Activated naive CD4-positive, alpha-beta T cell treated with anti-CD3 and anti-CD28 coated beads for 36 hours (primary cell): Measurements from ENCODE around the gene ZNF385A. TPM values are rescaled to one million over a fixed set of nuclear protein-coding genes. Genes with fewer than 3 reads are reported as not detected.

Source experiments
- CTCF ChIA-PET: fragments of 350-600 bp; sonication (Branson Sonifier 250); formaldehyde crosslinking; loops from one replicate; lab custom pipeline; 2021; ENCODE audit warnings: antibody characterized with exemption; lab: Charles Lee
- DNase-seq: peaks from one replicate; pipeline ENCODE4 v3.0.0-alpha.2; 2020
- H3K27ac Mint-ChIP-seq: one replicate; pipeline ENCODE4 v1.8.0; 2021; ENCODE audit warnings: mild to moderate bottlenecking, mixed read lengths
- H3K27me3 Mint-ChIP-seq: one replicate; pipeline ENCODE4 v1.8.0; 2021; ENCODE audit warnings: low read depth, mixed read lengths
- H3K36me3 Mint-ChIP-seq: one replicate; pipeline ENCODE4 v1.8.0; 2021; ENCODE audit warnings: low read depth, mixed read lengths
- H3K4me1 Mint-ChIP-seq: one replicate; pipeline ENCODE4 v1.8.0; 2021; ENCODE audit warnings: low read depth, mixed read lengths
- H3K4me3 Mint-ChIP-seq: one replicate; pipeline ENCODE4 v1.8.0; 2021; ENCODE audit warnings: mild to moderate bottlenecking, moderate library complexity, mixed read lengths
- H3K9me3 Mint-ChIP-seq: one replicate; pipeline ENCODE4 v1.8.0; 2021; ENCODE audit warnings: mixed read lengths
- intact Hi-C: fragments of 100-400 bp; cut with micrococcal nuclease; formaldehyde crosslinking; loops from one replicate; pipeline ENCODE4 v1.15.1; 2023
- total RNA-seq, 2 experiments: library from RNA; stranded (reverse); gene quantifications; one replicate each; pipeline ENCODE4 v1.2.3, GENCODE V29; 2021

ZNF385A gene
- total RNA-seq, 2 experiments from 2014 or later = 0.93 to 1.1 TPM

GRCh38 chr12:54368025-54368708 lies 16.4 kb downstream of the ZNF385A start:
- Mint-ChIP-seq H3K36me3 (no peaks in the 10 kb centered on the region), H3K4me1 (peaks cover 43% of the 10 kb centered on the region), H3K9me3 (no peaks in the 10 kb centered on the region), H3K27me3 (no peaks in the 10 kb centered on the region), H3K27ac (no peak overlapping the region), H3K4me3 (peak overlapping the region; percentile 23)
- intact Hi-C loops = loop anchor here (1.0 to 5.0 kb wide), 6 partner anchors 11 to 351 kb away; no protein-coding TSS in a partner anchor
- DNase-seq = no peak
- CTCF ChIA-PET = interaction anchor here (0.6 to 4.1 kb wide), 29 partner anchors 9 to 323 kb away, joined by 3 to 64 read pairs (median 5); partner anchors contain the start of genes COPZ1 and ZNF385A

DNA sequence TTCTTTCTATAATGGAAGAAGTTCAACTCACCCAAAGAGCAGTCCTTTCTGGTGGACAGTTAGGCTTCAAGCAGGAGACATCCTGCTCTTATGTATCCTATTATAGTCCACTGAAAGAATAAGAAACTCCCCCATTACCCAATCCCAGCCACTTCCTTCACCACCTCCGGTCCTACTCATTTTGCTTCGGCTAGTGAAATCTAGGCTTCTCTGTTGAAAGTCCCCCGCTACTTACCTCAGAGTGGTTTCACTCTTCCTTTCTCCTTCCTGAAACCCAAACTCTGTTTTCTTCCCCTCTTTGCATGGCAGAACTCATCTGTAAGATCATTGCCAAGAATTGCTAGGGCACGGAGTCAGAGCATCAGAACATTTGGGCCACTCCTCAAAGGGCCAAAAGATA lies 20.1 kb downstream of the ZNF385A start, which contains the start of gene GPR84:
TSS of gene GPR84 (minus strand) at position 74 of the 400 bp plus-strand sequence. CDS start 635 bp downstream, outside the sequence.
- Mint-ChIP-seq H3K4me1 (peaks cover 43% of the 10 kb centered on the region), H3K27ac (peak within 1 kb of the TSS; percentile 84)
- CTCF ChIA-PET = no interaction called here

DNA sequence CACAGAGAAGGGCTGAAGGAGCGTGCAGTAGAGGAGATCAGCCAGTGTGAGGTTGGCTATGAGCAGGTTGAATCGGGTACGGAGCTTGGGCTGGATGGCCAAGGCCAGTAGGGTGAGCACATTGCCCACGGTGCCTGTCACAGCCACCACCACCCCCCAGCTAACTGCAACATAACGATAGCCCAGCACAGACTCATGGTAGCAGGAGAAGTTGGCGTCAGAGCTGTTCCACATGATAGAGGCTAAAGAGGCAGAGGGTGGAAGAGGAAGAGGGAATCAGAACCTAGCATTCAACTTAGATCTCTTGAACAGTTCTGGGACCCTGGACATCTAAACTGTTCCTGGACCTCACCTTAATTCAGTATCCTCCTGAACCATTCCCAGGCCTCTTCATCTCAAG lies 20.9 kb downstream of the ZNF385A start:
- no peak for DNase-seq
- Mint-ChIP-seq H3K4me1 (peaks cover 35% of the 10 kb centered on the region), H3K9me3 (no peaks in the 10 kb centered on the region), H3K36me3 (no peaks in the 10 kb centered on the region), H3K27me3 (no peaks in the 10 kb centered on the region), H3K4me3 (no peak overlapping the region), H3K27ac (peak overlapping the region; percentile 27)
- CTCF ChIA-PET = interaction anchor here (2.1 to 9.1 kb wide), 5 partner anchors 16 to 112 kb away, joined by 5 to 117 read pairs (median 19); partner anchors contain the start of gene COPZ1
- intact Hi-C loops = loop anchor here (1.0 kb wide), 3 partner anchors 39 to 147 kb away; partner anchors contain the start of genes CBX5 and HNRNPA1

More for the DNA sequence above, 20.1 kb downstream of the ZNF385A start, which contains the start of gene GPR84:
- no peaks in the 10 kb centered on the region for H3K27me3 Mint-ChIP-seq
- peak within 1 kb of the TSS; percentile 58 for H3K4me3 Mint-ChIP-seq
- intact Hi-C loops = loop anchor here (1.0 kb wide), 3 partner anchors 40 to 148 kb away; partner anchors contain the start of genes CBX5 and HNRNPA1
- peak; percentile 77 for DNase-seq
- H3K9me3 Mint-ChIP-seq = no peaks in the 10 kb centered on the region
- no peaks in the 10 kb centered on the region for H3K36me3 Mint-ChIP-seq

DNA sequence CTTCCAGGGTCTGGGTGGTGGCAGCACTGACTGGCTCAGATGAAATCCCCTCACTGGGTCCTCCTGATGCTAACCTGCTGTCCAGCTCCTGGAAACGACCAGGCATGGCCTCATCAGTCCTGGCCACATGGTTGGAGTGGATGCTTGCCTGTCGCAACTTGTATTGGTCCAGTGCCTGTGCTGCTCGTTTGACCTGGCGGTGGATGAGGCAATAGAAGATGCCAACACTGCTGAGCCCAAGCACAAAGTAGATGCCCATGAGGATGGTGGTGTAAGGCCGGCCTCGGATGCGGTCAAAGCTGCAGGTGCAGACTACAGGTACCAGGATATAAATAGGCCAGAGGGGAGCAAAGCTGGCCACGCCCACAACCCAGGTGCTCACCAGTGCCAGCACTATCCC lies 21.5 kb downstream of the ZNF385A start:
- H3K4me3 Mint-ChIP-seq = no peak overlapping the region
- intact Hi-C loops = no loop called here
- CTCF ChIA-PET = interaction anchor here (0.7 to 9.1 kb wide), 7 partner anchors 17 to 143 kb away, joined by 3 to 117 read pairs (median 7); partner anchors contain the start of gene COPZ1
- no peaks in the 10 kb centered on the region for H3K9me3 Mint-ChIP-seq
- no peak overlapping the region for H3K27ac Mint-ChIP-seq
- peaks cover 29% of the 10 kb centered on the region for H3K4me1 Mint-ChIP-seq
- DNase-seq = no peak
- no peaks in the 10 kb centered on the region for H3K27me3 Mint-ChIP-seq
- no peaks in the 10 kb centered on the region for H3K36me3 Mint-ChIP-seq

- CTCF ChIA-PET = interaction anchor here (0.6 to 9.1 kb wide), 19 partner anchors 8 to 147 kb away, joined by 3 to 117 read pairs (median 3); partner anchors contain the start of gene COPZ1
- intact Hi-C loops = no loop called here
- Mint-ChIP-seq H3K9me3 (no peaks in the 10 kb centered on the region), H3K36me3 (no peaks in the 10 kb centered on the region), H3K27me3 (no peaks in the 10 kb centered on the region), H3K27ac (peak overlapping the region; percentile 70), H3K4me3 (no peak overlapping the region), H3K4me1 (peaks cover 29% of the 10 kb centered on the region)
- peak; percentile 88 for DNase-seq
Measured at GRCh38 chr12:54360717-54361456, 23.6 kb downstream of the ZNF385A start.

GRCh38 chr12:54359762-54360351 lies 24.7 kb downstream of the ZNF385A start:
- no peak overlapping the region for H3K27ac Mint-ChIP-seq
- CTCF ChIA-PET = interaction anchor here (0.6 to 9.1 kb wide), 18 partner anchors 9 to 360 kb away, joined by 3 to 117 read pairs (median 4); partner anchors contain the start of gene COPZ1
- DNase-seq = no peak
- H3K36me3 Mint-ChIP-seq = no peaks in the 10 kb centered on the region
- H3K27me3 Mint-ChIP-seq = no peaks in the 10 kb centered on the region
- H3K4me1 Mint-ChIP-seq = peaks cover 26% of the 10 kb centered on the region
- no peaks in the 10 kb centered on the region for H3K9me3 Mint-ChIP-seq
- intact Hi-C loops = loop anchor here (1.0 kb wide), 7 partner anchors 36 to 625 kb away; partner anchors contain the start of genes CBX5, HNRNPA1 and NCKAP1L
- H3K4me3 Mint-ChIP-seq = no peak overlapping the region

DNA sequence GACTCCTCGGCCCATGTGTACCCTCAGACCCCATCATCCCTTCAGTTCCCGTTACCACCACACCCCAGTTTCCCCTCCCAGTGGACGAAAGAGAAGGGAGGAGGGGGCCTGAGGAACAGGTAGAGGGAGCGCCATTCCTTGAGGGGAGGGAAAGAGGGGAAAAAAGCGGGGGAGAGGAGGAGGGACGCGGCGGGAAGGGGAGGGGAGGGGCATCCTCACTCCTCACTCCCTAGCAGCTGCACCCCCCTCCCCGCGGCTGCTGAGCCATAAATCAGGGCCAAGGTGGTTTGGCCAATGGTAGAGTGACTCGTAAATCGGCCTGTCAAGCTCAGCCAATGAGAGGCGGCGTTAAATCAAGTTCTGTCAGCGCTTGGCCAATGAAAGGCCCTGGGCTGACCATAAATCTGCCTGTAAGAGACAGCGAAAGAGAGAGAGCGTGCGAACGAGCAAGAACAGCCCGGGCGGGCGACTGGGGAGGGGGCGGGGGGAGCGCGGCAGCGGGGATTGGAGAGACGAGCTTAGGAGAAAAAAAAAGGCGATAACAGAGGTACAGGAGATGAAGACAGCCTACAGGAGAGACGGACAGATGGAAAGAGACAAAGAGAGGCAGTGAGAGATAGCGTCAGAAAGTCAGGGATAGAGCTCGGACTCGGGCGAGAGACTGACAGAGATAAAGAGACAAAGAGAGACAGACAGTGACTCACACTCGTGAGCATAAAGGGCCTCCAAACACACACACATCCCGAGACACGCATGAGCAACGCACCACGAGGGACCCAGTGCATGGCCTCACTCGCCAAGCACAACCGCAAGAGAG lies 25.4 kb downstream of the ZNF385A start:
- no peaks in the 10 kb centered on the region for H3K27me3 Mint-ChIP-seq
- intact Hi-C loops = loop anchor here (1.0 kb wide), 7 partner anchors 35 to 626 kb away; partner anchors contain the start of genes CBX5, HNRNPA1 and NCKAP1L
- no peak overlapping the region for H3K4me3 Mint-ChIP-seq
- H3K36me3 Mint-ChIP-seq = no peaks in the 10 kb centered on the region
- H3K27ac Mint-ChIP-seq = no peak overlapping the region
- no peaks in the 10 kb centered on the region for H3K9me3 Mint-ChIP-seq
- CTCF ChIA-PET = interaction anchor here (0.5 to 9.1 kb wide), 14 partner anchors 9 to 360 kb away, joined by 3 to 117 read pairs (median 4); partner anchors contain the start of gene COPZ1
- DNase-seq = peak; percentile 98
- H3K4me1 Mint-ChIP-seq = peaks cover 19% of the 10 kb centered on the region

DNA sequence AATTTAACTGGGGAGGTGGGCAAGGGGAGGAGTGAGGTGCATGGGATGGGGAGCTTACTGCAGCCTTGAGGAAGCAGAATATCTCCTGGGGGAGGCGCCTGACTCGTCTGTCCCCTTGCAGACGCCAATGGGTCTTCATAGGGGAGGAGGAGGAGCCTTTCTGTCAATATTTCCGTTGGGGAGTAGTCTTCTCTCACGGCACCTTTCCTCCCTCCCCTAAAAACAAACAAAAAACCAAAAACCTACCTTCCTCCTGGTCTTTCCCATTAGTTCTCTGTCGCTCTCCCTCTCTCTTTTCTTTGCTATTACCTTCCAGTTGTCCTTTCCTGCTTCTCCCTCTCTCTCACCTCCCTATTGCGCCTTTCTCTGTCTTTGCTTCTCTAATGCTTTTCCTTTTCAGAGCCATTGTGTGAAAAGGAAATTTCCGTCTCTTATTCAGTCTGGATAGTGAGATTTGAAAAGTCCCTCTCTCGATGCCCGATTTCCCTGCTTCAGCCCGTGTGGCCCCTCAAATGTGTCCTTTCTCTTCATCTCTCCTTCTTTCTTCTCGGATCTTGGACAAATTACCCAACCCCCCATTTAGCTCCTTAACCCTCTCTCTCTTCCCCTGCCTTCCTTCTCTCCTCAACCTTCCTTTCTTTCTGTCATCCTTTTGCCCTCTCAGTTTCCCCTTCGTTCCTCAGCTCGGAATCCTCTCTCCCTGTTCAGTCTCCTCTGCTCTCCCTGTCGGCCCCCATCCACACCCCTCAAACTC lies 26.2 kb downstream of the ZNF385A start:
- DNase-seq = peak; percentile 48
- H3K4me3 Mint-ChIP-seq = no peak overlapping the region
- peaks cover 11% of the 10 kb centered on the region for H3K4me1 Mint-ChIP-seq
- no peaks in the 10 kb centered on the region for H3K9me3 Mint-ChIP-seq
- H3K27me3 Mint-ChIP-seq = no peaks in the 10 kb centered on the region
- CTCF ChIA-PET = interaction anchor here (1.0 to 9.1 kb wide), 14 partner anchors 10 to 144 kb away, joined by 3 to 117 read pairs (median 5); partner anchors contain the start of gene COPZ1
- intact Hi-C loops = no loop called here
- H3K36me3 Mint-ChIP-seq = no peaks in the 10 kb centered on the region
- no peak overlapping the region for H3K27ac Mint-ChIP-seq

DNA sequence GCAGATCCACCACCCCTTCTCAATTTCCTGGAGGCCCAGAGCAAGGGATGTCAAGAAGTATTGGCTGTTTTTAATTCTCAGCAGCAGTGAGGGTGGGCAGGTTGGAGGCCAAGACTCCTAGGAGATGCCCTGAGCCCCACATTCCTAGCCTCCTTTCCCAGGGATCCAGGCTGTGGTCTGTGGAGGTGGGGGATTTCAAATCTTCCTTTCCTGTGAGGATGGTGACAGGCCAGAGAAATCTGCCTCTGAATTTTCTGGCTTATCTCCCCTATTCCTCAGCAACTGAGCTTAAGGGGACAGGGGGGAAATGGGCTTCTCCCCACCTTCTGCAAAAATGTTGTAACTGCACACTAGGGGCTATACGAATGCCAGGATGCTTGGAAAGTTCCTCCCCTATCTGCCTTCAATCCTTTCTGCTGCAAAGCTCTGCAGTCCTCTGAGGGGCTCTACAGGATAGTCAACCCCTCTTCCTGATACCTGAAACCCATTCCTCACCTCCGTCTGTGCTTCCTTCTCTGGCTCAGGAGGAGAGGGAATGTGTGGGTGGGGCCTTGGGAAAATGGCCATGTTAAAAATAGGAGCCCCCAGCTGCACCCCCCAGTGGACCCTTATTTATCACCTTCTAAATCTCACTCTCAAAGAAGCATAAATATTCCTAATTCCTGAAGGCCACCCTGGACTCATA lies 26.9 kb downstream of the ZNF385A start:
- DNase-seq = no peak
- intact Hi-C loops = no loop called here
- CTCF ChIA-PET = interaction anchor here (1.0 to 9.1 kb wide), 9 partner anchors 11 to 141 kb away, joined by 3 to 117 read pairs (median 5); partner anchors contain the start of gene COPZ1
- H3K36me3 Mint-ChIP-seq = no peaks in the 10 kb centered on the region
- H3K9me3 Mint-ChIP-seq = no peaks in the 10 kb centered on the region
- H3K4me1 Mint-ChIP-seq = peaks cover 10% of the 10 kb centered on the region
- H3K27me3 Mint-ChIP-seq = no peaks in the 10 kb centered on the region
- H3K4me3 Mint-ChIP-seq = no peak overlapping the region
- H3K27ac Mint-ChIP-seq = no peak overlapping the region

DNA sequence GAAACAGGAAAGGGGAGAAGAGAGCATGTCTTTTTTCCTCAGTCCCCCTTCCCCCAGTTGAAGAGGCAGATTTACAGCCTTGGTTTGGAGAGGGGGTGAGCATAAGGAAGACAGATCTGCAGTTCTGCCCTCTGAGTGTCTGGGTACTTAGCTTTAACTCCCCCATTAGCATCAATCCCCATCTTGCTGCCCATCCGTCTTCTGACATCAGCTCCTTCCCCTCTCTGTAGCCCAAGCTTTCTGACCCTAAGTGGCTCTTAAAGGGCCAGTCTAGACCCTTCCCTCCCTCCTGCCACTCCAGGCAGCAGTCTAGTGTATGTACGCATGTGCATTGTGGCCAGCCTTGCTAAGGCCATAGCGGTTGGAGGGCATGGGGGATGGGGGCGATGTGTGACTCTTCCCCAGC lies 27.6 kb downstream of the ZNF385A start:
- CTCF ChIA-PET = interaction anchor here (0.8 to 9.1 kb wide), 11 partner anchors 12 to 150 kb away, joined by 3 to 117 read pairs (median 5); partner anchors contain the start of gene COPZ1
- no peak overlapping the region for H3K27ac Mint-ChIP-seq
- H3K9me3 Mint-ChIP-seq = no peaks in the 10 kb centered on the region
- no peaks in the 10 kb centered on the region for H3K27me3 Mint-ChIP-seq
- H3K4me1 Mint-ChIP-seq = peaks cover 17% of the 10 kb centered on the region
- intact Hi-C loops = no loop called here
- no peak overlapping the region for H3K4me3 Mint-ChIP-seq
- peaks cover 2% of the 10 kb centered on the region for H3K36me3 Mint-ChIP-seq
- DNase-seq = no peak
